ENCODE data around the gene SRPK2.
"Not testable (repeated sequence)": the region's sequence is repeated elsewhere in the genome, so short reads cannot be mapped to it uniquely, and the experiment has no call there.

The SRPK2 gene

DNA sequence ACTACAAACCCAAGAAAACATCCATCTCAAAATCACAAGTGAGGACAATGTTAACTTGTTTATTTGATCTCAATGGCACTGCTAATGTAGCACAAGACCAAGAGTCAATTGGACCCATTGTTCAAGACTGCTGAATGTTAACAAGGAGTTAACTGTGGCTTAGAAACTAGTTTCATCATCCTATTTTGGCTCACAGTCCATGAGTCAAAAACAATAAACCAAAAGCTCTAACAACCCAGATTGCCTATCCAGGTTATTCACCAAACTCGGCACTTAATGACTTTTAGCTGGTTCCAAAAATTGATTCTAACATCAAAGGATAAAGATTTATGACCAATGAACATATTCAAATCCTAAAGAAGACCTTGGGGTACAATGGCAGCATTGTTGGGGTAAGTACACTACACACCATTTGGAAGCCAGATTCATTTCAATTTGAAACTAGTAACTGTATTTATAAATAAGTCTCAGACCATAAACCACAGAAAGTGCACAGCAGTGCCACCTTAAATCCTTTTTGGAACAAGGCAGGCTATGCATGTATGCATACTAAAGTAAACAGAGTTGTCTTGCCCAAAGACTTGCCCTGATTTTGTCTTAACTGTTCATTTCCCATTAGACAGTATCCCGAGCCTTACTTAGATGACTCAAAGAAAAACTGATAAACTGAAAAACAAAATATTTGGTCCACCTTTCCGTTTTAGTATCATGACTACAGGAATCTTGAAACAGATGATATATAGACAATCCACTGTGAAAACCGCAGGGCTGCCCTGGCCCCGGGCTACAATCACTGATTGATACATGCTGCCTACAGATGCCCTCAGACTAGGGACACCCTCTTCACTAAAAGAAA is 84.5 kb downstream of the SRPK2 start:
- DNase-seq (ENCODE audit: low spot score) = no peak

GRCh38 chr7:105300587-105300986 is 88.1 kb downstream of the SRPK2 start:
- not testable (repeated sequence) for DNase-seq (ENCODE audit: low spot score)

GRCh38 chr7:105298439-105298894 is 90.3 kb downstream of the SRPK2 start:
- DNase-seq (ENCODE audit: low spot score) = no peak

- DNase-seq (ENCODE audit: low spot score) = no peak
These were observed 90.7 kb downstream of the SRPK2 start for GRCh38 chr7:105297985-105298384.

DNA sequence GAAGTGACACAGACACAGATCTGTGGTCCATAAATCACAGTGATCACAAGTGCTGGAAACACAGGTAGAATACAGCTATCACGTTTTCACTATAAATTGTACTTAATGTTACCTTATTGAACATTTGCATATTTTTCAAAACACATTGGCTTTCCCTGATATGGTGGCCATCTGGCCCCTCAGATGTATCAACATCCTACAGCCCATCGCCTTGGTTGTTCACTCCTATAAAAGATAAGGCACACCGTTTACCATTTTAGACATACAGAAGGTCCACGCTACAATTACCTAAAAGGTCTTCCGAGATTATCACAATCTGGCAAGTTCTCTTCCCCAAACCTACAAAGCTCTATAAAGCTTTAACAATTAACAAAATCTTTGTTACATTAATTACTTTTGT is 91.4 kb downstream of the SRPK2 start:
- DNase-seq (ENCODE audit: low spot score) = no peak

DNA sequence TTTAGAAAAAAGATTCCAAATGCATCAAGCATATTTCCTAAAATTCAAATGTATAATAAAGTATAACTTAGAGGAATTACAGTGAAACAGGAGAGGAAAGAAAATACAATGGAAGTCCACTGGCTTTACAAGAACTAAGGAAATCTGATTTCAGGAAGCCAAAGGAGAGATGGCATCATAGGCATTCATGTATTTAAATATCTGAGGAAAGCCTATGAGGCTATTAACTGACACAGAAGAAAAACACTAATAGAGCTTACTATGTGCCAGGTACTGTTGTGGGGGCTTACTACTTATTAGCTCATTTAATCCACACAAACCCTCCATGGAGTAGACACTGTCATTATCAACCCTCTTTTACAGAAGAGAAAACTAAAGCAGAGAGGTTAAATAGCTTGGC is 92.2 kb downstream of the SRPK2 start:
- no peak for DNase-seq (ENCODE audit: low spot score)

DNA sequence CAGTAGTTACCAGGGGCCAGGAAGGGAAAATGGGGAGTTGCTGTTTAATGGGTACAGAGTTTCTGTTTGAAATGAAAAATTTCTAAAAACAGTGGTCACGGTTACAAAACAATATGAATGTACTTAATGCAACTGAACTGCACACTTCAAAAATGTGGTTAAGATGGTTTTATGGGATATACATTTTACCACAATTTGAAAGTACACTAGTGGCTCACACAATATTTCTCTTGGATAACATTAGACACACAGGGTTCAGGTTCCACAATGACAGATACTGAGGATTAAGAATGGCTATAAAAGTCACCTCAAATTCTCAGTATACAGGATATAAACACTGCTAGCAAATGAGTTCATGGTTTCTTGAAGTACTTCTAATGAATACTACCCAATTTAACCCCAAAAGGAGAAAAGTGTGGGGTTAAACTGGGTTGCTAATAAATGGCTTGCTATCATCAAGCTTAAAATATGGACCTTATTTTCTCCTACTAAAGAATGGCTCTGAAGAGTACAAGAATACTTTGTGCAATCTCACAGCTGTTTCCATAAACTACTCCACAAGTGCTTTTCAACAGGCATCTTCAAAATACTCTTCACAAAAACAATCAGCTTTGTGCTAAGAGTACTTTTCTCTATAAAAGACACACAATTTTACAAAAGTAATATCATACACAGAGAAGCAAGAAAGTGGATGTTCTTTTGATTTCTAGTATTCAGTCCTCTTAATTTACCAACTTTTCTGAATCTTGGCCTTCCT is 92.9 kb downstream of the SRPK2 start:
- no peak for DNase-seq (ENCODE audit: low spot score)

- not testable (repeated sequence) for DNase-seq (ENCODE audit: low spot score)
These were observed 94.2 kb downstream of the SRPK2 start for GRCh38 chr7:105294482-105294881.

- no peak for DNase-seq (ENCODE audit: low spot score)
These were observed 99.0 kb downstream of the SRPK2 start for GRCh38 chr7:105289704-105290103.

GRCh38 chr7:105286441-105286840 is 102.3 kb downstream of the SRPK2 start:
- no peak for DNase-seq (ENCODE audit: low spot score)

- no peak for DNase-seq (ENCODE audit: low spot score)
These were observed 103.4 kb downstream of the SRPK2 start for GRCh38 chr7:105285118-105285874.

DNA sequence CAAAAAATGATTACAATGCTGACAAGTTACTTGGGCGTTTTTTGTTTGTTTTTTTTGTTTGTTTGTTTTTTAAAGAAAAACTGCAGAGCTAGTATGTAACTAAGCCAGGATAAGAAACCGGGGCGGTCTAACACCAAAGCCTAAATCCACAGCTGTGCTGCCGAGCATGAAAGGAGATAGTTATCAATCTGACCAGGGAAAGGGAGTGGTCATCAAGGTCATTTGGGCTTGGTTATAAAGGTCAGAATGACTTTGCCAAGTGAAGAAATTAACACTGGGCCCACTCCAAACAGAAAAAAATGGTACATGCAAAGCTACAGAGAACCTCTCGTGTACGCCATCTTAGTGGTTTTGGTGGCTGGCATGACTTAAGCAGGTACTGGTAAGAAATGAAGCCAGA is 104.7 kb downstream of the SRPK2 start:
- no peak for DNase-seq (ENCODE audit: low spot score)

- DNase-seq (ENCODE audit: low spot score) = no peak
These were observed 106.8 kb downstream of the SRPK2 start for GRCh38 chr7:105281966-105282365.

GRCh38 chr7:105279688-105280007 is 109.1 kb downstream of the SRPK2 start:
- DNase-seq (ENCODE audit: low spot score) = no peak

DNA sequence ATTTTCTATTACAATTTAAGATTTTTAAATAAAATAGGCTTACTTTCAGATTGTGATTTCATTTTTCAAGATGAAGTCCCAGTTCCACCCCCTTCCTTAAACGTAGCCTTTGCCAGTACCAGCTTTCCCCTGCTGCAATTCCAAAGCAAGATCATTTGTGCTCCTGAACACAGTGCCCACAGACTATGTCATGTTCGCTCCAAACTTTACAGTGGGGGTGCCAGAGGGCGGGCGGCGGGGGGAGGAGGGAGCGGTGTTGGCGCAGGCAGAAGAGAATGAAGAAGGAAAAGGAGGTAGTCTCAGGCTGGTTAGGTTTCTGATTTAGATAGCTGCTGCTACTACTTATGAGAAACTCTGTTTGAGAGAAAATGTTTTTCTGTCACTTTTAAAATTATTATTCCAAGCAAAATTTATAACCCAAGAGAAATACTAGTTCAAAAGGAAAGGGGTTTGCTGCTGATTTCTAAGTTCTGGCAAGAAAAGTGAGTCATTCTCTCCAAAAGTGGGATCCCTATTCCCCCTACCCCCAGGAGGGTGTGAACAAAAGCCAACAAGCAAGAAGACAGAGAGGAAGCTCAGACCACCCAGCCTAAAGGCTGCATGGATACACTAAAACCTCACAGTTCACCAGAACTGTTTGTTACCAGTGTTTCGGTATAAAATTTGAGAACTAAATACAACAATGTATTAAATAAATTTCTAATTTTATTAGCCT is 109.6 kb downstream of the SRPK2 start:
- DNase-seq (ENCODE audit: low spot score) = no peak

GRCh38 chr7:105278565-105278964 is 110.2 kb downstream of the SRPK2 start:
- DNase-seq (ENCODE audit: low spot score) = no peak

DNA sequence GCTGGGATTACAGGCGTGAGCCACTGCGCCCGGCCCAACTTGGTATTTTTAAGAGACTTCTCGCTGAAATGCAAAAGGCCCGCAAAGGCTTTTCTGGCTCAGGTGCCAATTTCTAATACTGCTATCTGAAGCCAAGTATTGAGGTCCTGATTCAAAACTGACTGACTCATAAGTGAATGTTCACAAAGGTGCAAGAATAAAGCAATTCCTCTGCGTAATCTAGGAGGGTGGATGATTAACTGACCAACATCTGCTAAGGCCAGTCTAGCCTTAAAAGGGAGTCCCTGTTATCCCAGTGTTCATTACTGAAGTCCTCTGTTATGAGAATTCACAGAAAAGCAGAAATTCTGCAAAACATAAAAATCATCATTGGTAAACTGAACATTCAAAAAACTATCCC is 111.4 kb downstream of the SRPK2 start:
- no peak for DNase-seq (ENCODE audit: low spot score)

DNA sequence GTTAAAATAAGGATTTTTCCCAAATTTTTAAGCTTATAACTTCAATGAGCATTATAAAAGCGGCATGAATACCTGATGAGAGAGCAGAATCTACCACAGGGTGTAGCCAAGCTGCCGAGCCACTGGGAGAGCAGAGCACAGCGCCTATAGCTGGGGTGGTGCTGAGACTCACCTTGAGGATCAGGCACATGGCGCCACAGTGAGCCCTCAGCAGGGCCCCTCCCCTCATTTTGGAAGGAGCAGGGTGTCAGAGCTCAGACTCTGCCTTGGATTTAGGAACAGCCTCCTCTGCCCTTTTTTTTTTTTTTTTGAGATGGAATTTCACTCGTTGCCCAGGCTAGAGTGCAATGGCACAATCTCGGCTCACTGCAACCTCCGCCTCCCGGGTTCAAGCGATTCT is 118.6 kb downstream of the SRPK2 start:
- DNase-seq (ENCODE audit: low spot score) = no peak

GRCh38 chr7:105269397-105269796 is 119.3 kb downstream of the SRPK2 start:
- DNase-seq (ENCODE audit: low spot score) = no peak

- peak; percentile 42 for DNase-seq (ENCODE audit: low spot score)
These were observed 120.0 kb downstream of the SRPK2 start for GRCh38 chr7:105268511-105269392.

DNA sequence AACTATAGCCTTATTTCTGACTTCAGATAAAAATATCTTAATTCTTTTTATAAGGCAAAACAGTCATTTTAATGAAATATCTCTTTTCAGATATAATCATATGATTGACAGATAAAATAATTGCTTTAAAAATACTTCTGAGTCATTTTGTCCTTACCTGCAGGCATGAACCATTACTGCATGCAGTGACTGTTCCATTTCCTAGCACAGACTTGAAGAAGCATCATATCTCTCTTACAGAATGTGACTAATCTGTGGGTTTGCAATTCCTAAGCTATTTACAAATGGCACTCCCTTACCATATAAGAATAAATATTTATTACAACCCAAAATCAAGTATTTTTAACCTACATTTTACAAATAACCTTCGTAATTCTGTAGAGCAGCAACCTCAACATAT is 120.7 kb downstream of the SRPK2 start:
- no peak for DNase-seq (ENCODE audit: low spot score)

All from hematopoietic multipotent progenitor cell treated with erythropoietin and hydrocortisone succinate and interleukin-3 and kit ligand, for 15 days (in vitro differentiated cells).